MM.1S (cell line): ENCODE data around the gene DIP2B.

ENCODE experiments used
- DNase-seq: peaks from one replicate; pipeline ENCODE4 v3.0.0-alpha.2; 2015
- H2AFZ ChIP-seq: fragments of 300-600 bp; sonication (generic); 2 replicates; pipeline ENCODE4 v1.6.0; 2016; ENCODE audit warnings: antibody characterized with exemption, low read length
- H3F3A ChIP-seq: fragments of 300-600 bp; sonication (generic); 2 replicates; pipeline ENCODE4 v1.6.1; 2016; ENCODE audit warnings: mild to moderate bottlenecking, antibody characterized with exemption, low read length, moderate library complexity, mixed read lengths; ENCODE audit not compliant: insufficient read depth
- H3K27ac ChIP-seq: fragments of 300-600 bp; sonication (generic); 2 replicates; pipeline ENCODE4 v1.5.1; 2016; ENCODE audit warnings: mild to moderate bottlenecking, low read length
- H3K27me3 ChIP-seq: fragments of 300-600 bp; sonication (generic); replicated peaks from 2 replicates; pipeline ENCODE4 v1.6.0; 2016; ENCODE audit warnings: low read length; ENCODE audit not compliant: insufficient read depth
- H3K36me3 ChIP-seq: fragments of 300-600 bp; sonication (generic); replicated peaks from 2 replicates; pipeline ENCODE4 v1.6.1; 2016; ENCODE audit warnings: mild to moderate bottlenecking, low read length, mixed read lengths; ENCODE audit not compliant: insufficient read depth
- H3K4me1 ChIP-seq: fragments of 300-600 bp; sonication (generic); 2 replicates; pipeline ENCODE4 v1.6.1; 2016; ENCODE audit warnings: low read length, mixed read lengths
- H3K4me2 ChIP-seq: fragments of 300-600 bp; sonication (generic); 2 replicates; pipeline ENCODE4 v1.6.0; 2016; ENCODE audit warnings: low read depth, low read length
- H3K4me3 ChIP-seq: fragments of 300-600 bp; sonication (generic); 2 replicates; pipeline ENCODE4 v1.5.1; 2016; ENCODE audit warnings: low read length, mixed read lengths
- H3K79me2 ChIP-seq: fragments of 300-600 bp; sonication (generic); 2 replicates; pipeline ENCODE4 v1.6.1; 2016; ENCODE audit warnings: mixed run types, low read length, mixed read lengths
- H3K9ac ChIP-seq: fragments of 300-600 bp; sonication (generic); 2 replicates; pipeline ENCODE4 v1.6.1; 2016; ENCODE audit warnings: low read length, mixed read lengths
- H3K9me2 ChIP-seq: fragments of 300-600 bp; sonication (generic); replicated peaks from 2 replicates; pipeline ENCODE4 v1.6.1; 2016; ENCODE audit warnings: mild to moderate bottlenecking, low read length, mixed read lengths; ENCODE audit not compliant: insufficient read depth
- H3K9me3 ChIP-seq: fragments of 300-600 bp; sonication (generic); replicated peaks from 2 replicates; pipeline ENCODE4 v1.6.1; 2016; ENCODE audit warnings: mild to moderate bottlenecking, low read length, mixed read lengths; ENCODE audit not compliant: insufficient read depth
- H4K20me1 ChIP-seq: fragments of 300-600 bp; sonication (generic); 2 replicates; pipeline ENCODE4 v1.6.1; 2016; ENCODE audit warnings: mild to moderate bottlenecking, low read length, moderate library complexity, mixed read lengths; ENCODE audit not compliant: insufficient read depth
- CTCF ChIP-seq: fragments of 300-600 bp; sonication (generic); IDR thresholded peaks from 2 replicates; pipeline ENCODE4 v1.5.1; 2016; ENCODE audit warnings: antibody characterized with exemption, low read length, mixed read lengths
- EZH2 ChIP-seq: fragments of 300-600 bp; sonication (generic); optimal IDR thresholded peaks from 2 replicates; pipeline ENCODE3; 2017; ENCODE audit warnings: low read depth, mild to moderate bottlenecking, antibody characterized with exemption, low read length, mixed read lengths
- EZH2phosphoT487 ChIP-seq: fragments of 300-600 bp; sonication (generic); IDR thresholded peaks from 2 replicates; pipeline ENCODE4 v1.6.1; 2018; ENCODE audit warnings: antibody characterized with exemption, low read length

The DIP2B gene

GRCh38 chr12:50728417-50728816 lies 223.6 kb downstream of the DIP2B start:
- H3K9me3 ChIP-seq: no peaks in the 10 kb centered on the region
- no peaks in the 10 kb centered on the region for H3K36me3 ChIP-seq
- no peak overlapping the region for H3K27ac ChIP-seq
- no peak overlapping the region for H3K4me2 ChIP-seq
- H3K4me3 ChIP-seq: no peak overlapping the region
- H3F3A ChIP-seq: no peaks in the 10 kb centered on the region
- TF ChIP-seq EZH2phosphoT487 (no peak), CTCF (no peak), EZH2 (no peak)
- no peak for DNase-seq
- H3K27me3 ChIP-seq: no peaks in the 10 kb centered on the region
- no peaks in the 10 kb centered on the region for H4K20me1 ChIP-seq
- no peaks in the 10 kb centered on the region for H3K4me1 ChIP-seq
- no peaks in the 10 kb centered on the region for H3K9me2 ChIP-seq
- no peak overlapping the region for H2AFZ ChIP-seq
- H3K79me2 ChIP-seq: no peaks in the 10 kb centered on the region
- H3K9ac ChIP-seq: no peak overlapping the region

DNA sequence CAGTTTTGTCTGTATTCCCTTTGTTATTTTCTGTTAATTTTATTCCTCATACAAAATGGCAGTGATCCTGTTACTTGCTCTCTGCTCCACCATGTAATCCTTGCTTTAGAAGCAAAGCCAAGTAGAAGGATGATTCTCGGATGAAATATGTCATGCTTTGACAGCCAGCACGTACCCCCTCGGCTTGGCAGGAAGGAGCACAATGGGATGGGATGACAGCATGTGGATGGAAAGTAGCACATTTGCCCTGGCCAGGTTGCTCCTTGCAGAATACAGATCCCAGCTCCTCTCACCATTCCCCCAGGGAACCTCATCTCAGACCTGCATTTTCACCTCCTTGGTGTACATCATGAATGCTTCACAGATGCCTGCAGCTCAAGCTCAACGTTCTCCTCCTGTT lies 224.1 kb downstream of the DIP2B start:
- no peak overlapping the region for H3K4me3 ChIP-seq
- H3K4me1 ChIP-seq: no peaks in the 10 kb centered on the region
- no peaks in the 10 kb centered on the region for H3K9me3 ChIP-seq
- H3K36me3 ChIP-seq: no peaks in the 10 kb centered on the region
- H3K9ac ChIP-seq: no peak overlapping the region
- H3K27me3 ChIP-seq: no peaks in the 10 kb centered on the region
- TF ChIP-seq EZH2phosphoT487: no peak
- TF ChIP-seq CTCF: no peak
- TF ChIP-seq EZH2: no peak
- no peak overlapping the region for H3K4me2 ChIP-seq
- no peaks in the 10 kb centered on the region for H3K79me2 ChIP-seq
- DNase-seq: no peak
- no peaks in the 10 kb centered on the region for H3F3A ChIP-seq
- no peaks in the 10 kb centered on the region for H3K9me2 ChIP-seq
- H3K27ac ChIP-seq: no peak overlapping the region
- no peak overlapping the region for H2AFZ ChIP-seq
- no peaks in the 10 kb centered on the region for H4K20me1 ChIP-seq

DNA sequence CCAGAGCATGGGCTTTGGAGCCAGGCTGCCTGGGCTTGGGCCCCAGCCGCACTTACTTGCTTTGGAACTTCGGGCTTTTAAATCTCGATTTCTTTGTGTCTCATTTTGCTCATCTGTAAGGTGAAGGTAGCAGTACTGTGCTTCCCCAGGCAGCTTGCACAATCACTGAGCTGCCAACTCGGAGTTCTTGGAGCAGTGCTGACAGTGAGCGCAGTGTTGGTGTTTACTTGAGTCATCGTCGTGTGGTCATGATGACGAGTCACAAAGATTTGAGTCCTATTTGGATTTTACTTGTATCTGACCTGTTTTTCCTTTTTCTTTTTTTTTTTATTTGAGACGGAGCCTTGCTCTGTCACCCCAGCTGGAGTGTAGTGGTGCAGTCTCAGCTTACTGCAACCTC lies 227.8 kb downstream of the DIP2B start:
- no peaks in the 10 kb centered on the region for H3K36me3 ChIP-seq
- H3F3A ChIP-seq: no peaks in the 10 kb centered on the region
- H3K9me3 ChIP-seq: no peaks in the 10 kb centered on the region
- no peak overlapping the region for H3K4me3 ChIP-seq
- H3K9me2 ChIP-seq: no peaks in the 10 kb centered on the region
- no peak overlapping the region for H3K9ac ChIP-seq
- no peak overlapping the region for H3K4me2 ChIP-seq
- TF ChIP-seq EZH2: no peak
- no peak overlapping the region for H3K27ac ChIP-seq
- no peaks in the 10 kb centered on the region for H4K20me1 ChIP-seq
- no peak overlapping the region for H2AFZ ChIP-seq
- H3K27me3 ChIP-seq: no peaks in the 10 kb centered on the region
- no peaks in the 10 kb centered on the region for H3K4me1 ChIP-seq
- H3K79me2 ChIP-seq: no peaks in the 10 kb centered on the region
- no peak for DNase-seq

DNA sequence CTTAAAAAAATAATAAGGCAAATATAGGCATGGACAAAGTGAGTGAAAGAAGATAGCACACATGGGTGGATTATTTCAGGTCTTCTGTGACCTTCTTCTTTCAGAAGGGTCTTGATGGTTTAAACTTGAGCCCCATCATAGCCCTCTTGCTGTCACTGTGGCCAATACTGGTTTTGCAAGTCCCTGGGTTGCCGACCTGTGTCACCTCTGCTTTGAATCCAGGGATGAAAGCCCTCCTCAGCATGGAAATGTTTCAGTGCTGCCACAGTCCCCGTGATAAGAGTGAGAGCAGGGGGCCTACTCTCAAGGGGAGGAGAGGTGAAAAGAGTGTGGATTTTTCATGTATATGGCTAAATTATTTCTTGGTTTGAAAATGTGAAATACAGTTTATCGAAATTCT lies 228.9 kb downstream of the DIP2B start:
- H2AFZ ChIP-seq: no peak overlapping the region
- TF ChIP-seq EZH2: no peak
- no peak for TF ChIP-seq CTCF
- TF ChIP-seq EZH2phosphoT487: no peak
- H3K9ac ChIP-seq: no peak overlapping the region
- H3K36me3 ChIP-seq: no peaks in the 10 kb centered on the region
- H3K27ac ChIP-seq: no peak overlapping the region
- H3K9me2 ChIP-seq: no peaks in the 10 kb centered on the region
- H3K4me3 ChIP-seq: no peak overlapping the region
- H3F3A ChIP-seq: no peaks in the 10 kb centered on the region
- H4K20me1 ChIP-seq: no peaks in the 10 kb centered on the region
- no peaks in the 10 kb centered on the region for H3K27me3 ChIP-seq
- H3K79me2 ChIP-seq: no peaks in the 10 kb centered on the region
- no peak overlapping the region for H3K4me2 ChIP-seq
- DNase-seq: no peak
- H3K9me3 ChIP-seq: no peaks in the 10 kb centered on the region
- H3K4me1 ChIP-seq: no peaks in the 10 kb centered on the region
